Activated CD8-positive, alpha-beta memory T cell treated with anti-CD3 and anti-CD28 coated beads, Interleukin-2, amount 50 U/mL, for 4 hours (primary cell): ENCODE results near the gene EPGN.

Experiments used
- DNase-seq: peaks from one replicate; pipeline ENCODE4 v3.0.0-alpha.2; 2020

Gene EPGN, protein sequence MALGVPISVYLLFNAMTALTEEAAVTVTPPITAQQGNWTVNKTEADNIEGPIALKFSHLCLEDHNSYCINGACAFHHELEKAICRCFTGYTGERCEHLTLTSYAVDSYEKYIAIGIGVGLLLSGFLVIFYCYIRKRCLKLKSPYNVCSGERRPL

DNA sequence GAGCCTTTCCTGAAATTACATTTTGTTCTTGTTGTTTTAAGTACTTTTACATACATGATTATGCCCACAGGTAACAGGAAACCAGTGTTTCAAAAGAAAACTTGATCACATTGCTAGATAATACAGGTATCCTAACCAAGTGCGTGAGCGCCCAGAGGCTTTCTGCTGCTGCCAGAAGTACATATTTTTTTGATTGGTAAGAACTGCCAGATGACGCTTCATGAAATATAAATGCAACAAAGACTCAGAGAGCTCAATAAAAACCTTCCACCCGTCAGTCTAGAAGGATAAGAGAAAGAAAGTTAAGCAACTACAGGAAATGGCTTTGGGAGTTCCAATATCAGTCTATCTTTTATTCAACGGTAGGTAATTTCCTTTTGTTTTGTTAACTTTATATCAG lies at the start of gene EPGN:
TSS of gene EPGN (plus strand) at position 256 of the 400 bp plus-strand sequence. CDS start at position 320, 64 bp downstream.
- no peak for DNase-seq

DNA sequence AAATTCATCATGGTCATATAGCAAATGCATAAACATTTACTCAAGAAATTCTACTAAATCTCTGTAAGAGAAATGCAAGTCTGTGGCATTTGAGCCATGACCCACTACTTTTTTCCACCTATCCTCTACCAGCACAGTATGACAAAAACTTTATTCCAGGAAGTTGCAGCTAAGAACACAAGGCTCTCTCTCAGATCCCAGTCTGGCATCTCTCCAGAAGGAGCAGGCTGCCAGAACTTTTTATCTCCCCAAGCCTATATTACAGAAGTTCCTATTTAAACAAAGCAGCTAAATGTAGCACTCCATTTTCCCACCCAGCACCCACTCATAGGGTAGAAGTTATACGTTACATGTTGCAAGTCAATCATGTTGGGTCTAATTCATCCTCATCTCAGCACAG lies 49.3 kb upstream of the EPGN start:
- no peak for DNase-seq

DNA sequence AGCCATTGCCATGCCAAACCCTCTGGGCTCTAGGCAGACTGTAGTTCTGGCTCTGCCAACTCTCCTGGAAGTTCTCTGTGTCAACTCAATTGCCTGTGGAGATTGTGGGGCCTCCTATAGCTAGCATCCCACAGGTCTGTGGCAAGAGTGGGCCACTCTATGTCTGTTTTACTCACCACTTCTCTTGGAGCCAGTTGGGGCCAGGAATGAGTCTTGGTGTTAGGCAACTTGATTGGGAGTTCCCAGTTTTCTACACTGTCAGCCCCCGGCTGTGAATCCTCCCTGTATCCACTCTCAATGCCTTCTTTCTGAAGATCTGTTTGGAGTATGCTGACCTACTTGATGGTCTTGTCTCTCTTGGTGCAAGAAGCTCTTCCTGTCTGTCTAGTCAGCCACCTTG lies 48.2 kb upstream of the EPGN start:
- DNase-seq: no peak

DNA sequence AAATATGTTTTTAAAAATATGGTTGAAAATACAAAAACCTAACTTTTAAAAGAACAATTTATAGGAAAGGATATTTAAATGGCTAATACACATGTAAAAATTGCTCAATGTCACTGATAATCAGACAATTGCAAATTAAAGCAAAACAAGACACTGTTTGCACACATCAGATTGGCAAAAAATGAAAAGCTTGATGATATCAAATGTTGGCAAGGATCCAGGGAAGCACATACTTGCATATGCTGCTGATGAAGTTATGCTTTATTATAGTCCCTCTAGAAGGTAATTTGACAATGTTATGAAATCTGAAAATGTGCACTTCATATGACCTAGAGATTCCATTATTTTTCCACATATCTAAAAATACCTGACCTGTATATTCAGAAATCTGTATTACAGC lies 45.7 kb upstream of the EPGN start:
- no peak for DNase-seq

DNA sequence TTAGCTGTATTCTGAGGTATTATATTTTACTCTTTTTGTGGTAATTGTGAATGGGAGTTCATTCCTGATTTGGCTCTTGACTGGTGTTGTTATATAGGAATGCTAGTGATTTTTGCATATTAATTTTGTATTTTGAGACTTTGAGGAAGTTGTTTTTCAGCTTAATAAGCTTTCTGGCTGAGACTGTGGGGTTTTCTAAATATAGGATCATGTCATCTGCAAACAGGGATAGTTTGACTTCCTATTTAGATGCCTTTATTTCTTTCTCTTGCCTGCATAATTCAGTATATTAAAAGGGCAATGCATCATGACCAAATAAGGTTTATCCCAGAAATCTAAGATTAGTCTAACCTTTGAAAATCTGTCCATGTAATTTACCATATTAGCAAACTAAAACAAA lies 44.7 kb upstream of the EPGN start:
- no peak for DNase-seq

DNA sequence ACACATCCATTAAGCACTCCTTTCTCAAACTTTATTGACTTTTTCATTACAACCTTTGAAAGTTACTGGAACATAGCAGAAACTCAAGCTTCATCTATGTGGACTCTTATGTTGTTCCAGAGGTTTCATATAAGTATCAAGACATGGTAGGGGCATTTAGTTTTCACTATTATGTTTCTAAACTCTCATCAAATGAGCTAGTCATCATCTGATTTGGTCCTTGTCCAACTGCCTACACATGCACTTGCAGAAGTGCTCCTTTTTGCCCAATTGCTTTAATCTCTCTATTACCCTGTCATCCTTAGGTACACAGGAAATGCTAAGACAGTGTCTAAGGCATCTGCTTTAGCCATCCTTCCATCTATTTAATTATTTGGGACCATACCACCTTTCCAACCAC lies 42.2 kb upstream of the EPGN start:
- no peak for DNase-seq

DNA sequence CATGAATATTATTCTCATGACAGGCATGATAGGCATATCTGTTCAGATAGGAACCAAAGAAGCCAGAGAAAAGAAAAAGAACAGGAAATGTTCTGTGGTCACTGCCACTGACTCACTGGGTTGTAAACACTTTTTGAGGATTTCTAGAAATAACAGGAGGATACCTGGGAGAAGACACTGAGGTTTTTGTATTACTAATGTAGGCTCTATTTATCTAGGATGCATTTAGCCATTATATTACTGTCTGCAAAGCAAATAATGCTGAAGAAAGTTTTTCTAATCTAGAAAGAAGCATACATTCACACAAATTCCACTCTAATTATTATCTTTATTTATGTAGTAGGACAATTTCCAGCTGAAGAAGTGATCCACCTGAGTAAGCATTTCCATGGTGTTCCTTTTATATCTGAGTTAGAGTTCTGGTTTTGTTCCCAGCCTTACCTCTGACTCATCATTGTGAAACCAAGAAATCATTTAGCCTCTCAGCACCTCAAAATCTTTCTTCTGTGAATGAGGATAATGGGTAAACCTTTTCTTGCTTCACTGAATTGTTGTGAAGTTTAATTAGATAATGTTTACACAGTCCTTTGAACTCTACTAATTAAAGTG lies 40.2 kb upstream of the EPGN start:
- DNase-seq: no peak

DNA sequence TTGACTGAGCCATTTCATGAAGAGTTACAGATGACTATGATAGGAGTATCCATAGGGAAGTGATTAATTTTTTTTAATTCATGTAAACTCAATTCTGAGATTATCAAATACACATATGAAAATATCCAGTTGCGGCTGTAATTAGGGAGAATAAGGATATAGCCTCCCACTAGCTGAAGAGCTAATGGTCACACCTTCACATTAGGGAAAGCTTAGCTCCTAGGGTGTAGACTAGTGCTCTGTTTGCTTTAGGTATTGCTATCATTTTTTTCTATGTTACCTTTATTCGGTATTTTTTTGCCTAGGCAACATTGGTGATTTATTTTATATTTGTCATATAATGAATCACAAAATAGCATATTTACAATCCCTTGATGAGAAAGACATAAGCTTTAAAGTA lies 39.6 kb upstream of the EPGN start:
- DNase-seq: no peak

DNA sequence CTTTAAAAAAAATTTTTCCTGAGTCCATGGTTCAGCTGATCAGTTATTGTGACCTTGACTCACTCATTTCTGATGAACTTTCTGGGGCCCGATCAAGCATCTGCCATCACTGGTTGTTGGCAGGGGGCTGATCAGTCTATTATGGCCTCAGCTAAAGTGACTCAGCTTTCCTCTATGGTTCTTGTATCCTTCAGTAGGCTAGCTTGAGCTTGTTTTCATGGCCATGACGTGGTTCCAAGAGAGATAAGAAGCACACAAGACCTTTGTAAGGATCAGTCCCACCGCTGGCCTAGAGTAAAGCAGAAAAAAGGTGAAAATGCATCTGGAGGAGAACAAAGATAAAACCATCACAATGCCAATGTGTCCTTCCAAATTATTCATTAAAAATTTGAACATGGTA lies 29.8 kb upstream of the EPGN start:
- no peak for DNase-seq

DNA sequence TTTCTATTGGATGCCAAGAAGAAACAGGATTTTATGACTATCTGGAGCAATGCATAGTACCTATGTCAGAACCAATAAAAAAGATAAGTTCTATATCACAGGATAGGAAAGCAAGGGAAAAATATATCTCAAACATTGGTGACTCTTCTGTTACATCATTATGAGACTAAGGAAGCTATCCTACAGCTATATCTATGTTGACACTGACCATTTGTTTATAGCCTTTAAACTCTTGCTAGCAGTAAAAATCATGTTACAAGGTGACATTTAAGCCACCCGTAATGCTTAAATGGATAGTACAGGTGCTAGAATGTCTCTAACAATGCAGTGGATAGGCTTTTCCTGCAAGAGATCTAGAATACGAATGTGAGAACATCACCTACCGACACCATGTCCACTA lies 28.6 kb upstream of the EPGN start:
- no peak for DNase-seq

DNA sequence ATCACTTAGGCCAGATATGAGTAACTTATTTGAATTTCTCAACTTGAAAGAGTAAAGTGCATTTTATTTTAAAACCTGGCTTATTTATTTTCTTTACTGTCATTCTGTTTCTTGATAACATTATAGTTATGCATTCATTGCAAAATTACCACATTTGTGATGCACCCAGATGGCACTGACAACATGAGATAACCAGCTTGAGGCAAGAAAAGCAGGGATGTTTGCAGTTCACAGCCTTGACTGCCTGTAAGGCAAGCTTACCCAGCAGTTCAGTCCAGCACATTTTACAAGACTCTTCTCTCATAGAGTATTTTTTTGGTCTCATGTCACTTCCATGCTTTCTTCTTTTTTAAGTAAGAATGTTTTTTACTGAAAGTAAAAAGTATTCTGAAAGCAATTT lies 25.3 kb upstream of the EPGN start:
- no peak for DNase-seq

DNA sequence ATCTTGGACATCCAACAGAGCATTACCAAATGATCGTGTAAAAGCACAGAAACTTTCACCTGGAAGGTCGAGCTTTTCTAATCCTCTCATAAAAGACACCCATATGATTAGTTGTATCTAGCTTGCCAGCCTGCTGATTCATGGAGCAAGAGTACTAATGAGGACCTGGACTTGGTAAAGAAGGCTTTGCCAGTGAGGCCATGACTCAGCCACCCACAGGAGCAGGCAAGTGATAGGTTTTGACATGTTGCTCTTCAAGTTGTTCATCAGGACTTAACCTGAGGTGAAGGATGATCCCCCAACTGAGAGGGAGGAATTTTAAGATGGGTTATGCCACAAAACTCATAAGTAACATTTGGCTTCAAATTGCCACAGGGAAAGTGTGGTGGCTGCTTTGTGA lies 24.7 kb upstream of the EPGN start:
- DNase-seq: no peak

DNA sequence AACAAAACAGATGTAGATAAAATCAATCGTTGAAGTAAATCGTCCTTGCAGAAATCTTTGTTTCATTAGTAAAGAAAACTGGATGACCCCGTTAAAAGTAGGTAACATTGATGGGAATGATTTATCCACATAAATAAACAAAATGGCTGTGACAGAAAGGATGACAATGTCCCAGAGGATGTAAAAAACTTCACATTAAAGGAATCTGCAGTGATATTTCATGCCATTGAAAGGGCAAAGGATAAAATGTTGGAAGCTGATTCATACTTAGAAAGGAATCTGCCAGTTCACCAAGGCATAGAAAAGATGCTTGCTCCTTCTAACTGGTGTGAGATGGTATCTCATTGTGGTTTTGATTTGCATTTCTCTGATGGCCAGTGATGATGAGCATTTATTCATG lies 24.2 kb upstream of the EPGN start:
- DNase-seq: no peak

DNA sequence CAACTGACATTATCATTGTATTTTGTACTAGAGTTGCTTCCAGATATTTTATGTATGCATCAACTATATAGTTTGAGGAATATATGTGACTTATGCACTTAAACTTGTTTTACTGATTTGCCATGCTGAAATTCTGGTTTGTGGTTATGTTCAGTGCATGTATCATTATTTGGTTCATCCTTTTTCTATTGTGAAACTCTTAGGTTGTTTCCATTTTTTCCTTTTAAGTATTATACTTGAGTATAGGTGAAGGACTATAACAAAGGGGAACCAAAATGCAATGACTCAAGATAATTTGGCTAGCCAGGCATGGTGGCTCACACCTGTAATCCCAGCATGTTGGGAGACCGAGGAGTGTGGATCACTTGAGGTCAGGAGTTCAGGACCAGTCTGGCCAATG lies 21.1 kb upstream of the EPGN start:
- no peak for DNase-seq

DNA sequence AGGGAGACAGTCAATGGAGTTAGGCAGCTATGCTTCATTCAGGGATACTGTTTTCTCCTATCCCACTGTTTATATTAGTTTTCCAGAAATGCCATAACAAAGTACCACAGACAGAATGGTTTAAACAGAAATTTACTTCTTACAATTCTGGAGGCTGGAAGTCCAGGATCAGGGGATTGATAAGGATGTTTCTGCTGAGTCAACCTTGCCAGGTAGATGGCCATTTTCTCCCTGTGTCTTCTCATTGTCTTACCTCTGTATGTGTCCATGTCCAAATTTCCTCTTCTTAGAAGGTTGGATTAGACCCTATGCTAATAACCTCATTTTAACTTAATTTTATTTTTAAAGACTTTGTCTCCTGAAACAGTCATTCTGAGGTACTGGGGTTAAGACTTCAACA lies 20.5 kb upstream of the EPGN start:
- no peak for DNase-seq

DNA sequence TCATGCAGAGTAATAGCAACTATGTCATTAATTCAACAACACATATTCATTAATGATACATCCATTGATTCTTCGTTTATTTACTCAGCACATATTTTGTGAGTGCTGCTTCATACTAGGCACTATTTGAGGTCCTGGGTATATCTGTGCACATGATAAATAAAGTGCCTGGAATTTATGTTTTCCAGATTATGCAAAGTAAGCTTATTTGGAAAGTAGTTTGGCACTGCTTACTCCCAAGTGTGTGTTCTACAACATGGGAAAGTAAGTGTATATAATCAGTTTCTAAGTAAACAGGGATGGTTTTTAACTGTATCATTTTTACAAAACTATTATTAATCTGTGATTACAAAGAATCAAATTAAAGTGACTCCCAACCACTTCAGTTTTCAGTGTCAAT lies 16.8 kb upstream of the EPGN start:
- DNase-seq: no peak

DNA sequence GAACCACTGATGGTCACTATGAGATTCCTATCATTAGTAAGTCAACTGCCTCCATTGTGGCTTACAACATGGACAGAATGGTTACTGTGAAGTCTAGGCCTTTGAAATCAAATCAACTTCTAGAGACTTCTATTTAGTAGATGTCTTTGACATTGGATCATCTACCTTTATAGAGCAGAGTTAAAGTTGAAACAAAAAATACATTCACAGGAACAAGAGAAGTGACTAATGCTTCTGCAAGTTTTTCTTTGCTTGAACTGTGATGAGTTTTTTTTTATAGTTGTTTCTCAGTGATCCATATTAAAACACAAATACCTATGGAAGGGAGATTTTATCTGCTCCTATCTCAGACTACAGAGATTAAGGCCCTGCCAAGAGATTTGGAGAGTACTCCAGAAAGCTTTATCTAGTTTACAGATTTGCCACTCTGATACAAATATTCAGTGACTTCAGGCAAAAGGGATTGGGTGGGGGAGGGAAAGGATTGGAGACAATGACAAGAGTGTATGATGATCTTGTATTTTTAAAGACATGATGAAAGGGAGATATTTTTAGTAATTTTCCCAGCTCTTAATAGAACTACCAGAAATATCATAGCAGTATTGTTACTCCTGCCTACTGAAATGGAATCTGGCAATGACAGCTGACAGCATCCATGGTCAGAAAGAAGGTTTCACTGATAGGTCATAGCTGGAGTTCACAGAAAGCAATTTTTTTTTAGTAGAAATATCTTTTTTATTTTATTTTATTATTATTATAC lies 16.0 kb upstream of the EPGN start:
- DNase-seq: no peak

DNA sequence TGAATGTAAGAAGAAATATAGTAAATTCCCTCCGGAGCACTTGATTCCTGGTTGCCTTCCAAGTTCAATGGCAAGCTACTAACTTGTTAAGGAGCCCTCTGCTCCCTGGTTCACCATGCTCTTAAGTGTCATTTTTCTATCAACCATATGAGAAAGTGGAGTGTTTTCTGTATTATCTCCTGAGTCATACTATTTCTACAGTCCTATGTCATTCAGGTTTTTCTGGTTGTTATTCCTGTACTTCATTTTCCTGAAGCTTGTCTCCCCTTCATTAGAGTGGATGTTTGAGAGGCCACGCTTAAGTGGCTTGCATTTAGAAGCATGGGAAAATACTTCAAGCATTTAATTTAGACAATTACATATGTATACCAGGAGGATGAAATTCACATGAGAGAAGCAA lies 14.7 kb upstream of the EPGN start:
- no peak for DNase-seq

DNA sequence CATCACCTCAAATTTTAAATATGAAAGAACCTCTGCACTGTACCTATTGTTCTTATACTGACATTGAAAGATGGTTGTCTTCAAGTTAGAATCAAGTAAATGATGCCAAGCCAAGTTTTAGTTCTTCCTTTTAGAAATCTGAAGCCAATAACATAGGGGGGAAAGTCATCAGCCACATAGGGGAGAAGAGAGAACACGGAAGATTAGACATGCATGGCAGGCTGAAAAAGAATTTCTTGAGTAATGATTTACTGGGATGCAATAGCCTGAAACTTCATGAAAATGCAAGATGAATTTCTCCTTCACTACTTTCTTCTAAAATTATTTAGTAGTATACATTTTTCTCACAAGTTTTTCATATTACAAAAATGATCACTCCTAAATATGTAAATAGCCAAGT lies 13.6 kb upstream of the EPGN start:
- no peak for DNase-seq

DNA sequence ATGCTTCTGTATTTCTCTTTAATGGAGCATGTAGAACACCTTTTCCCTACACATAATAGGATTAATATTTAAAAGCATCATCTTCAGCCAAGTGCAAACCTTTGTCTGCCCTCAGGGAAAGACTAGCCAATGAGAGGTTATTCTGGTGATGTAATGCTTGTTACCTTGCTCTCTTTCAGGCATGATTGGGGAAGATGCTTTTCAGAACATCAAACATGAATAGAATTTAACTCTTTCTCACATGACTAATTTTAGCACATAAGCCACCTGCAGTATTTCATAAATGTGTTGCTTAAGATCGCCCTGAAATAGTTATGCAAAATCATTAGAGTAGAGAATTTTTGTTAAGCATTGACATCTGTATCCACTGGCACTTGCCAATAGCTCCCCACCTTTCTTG lies 10.7 kb upstream of the EPGN start:
- no peak for DNase-seq

DNA sequence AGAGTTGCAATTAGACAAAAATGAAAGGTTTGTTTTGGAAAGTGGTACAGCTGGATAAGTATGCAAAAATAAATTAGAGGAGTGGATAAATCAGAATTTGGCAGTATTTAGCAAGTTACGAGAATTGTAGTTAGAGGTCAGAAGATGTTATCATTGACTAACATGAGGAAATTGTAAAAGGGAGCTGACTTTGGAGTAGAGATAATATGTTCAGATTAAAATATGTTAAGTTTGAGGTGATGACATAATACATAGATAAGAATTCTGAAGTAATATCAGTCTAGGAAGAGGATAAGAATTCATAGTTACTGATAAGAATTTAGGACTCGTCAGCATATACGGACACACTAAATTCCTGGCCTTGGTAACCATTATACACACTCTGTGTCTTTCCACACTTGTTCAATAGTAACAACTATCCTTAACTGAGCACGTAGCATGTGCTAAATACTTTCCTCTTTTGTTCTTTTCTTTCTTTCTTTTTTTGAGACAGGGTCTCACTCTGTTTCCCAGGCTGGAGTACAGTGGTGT lies 4.1 kb upstream of the EPGN start:
- no peak for DNase-seq

DNA sequence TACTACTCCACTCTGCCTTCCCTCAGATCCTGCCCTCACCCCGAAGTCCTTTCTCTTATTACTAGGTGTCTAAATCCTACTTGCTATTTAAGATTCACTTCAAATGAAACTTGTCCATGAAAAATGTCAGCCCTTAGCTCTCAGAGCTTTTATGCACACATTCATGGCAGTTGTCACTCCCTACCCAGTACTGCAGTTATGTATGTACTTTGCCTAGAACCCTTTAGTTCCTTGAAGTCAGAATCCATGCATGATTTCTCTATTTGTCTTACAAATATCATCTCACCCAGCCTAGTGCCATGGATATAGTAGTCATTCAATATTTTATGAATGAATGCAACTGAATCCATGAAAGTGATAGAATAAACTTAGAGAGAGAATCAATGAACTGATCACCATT lies 3.3 kb upstream of the EPGN start:
- DNase-seq: no peak

DNA sequence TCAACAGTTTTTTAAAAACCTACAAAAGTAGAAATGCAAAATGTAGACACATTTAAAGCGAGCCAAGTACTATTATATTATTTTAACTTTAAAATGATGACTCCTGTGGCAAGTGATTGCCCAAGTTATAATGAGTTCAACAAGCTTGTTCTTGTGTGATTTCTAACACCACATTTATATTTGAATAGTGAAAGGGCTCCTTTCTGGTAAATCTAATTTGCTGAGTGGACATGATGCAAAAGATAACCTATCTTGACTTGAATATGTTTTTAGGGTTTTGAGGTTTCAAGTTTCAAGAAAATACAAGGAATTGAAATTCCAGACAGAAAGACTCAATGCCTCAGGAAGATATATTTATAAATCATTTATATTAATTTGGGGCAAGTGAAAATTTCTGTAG lies 1.1 kb upstream of the EPGN start:
- no peak for DNase-seq

DNA sequence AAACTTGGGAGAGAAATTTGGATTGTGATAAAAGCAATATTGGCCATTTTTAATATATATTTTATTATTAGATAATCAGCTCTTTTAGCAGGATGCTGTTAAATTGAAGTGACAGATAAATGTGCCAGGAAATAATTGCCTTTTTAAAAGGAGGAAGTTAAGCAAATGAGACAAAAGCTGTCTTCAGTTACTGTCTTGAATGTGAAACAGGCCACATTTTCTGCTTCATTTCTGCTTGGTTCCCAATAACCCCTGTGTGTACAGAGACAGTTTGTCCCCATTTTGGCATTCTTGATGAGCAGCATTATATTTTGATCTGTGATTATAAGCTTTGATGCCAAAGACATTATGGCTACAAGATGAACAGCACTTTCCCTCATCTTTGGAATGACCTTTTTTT lies 953 bp downstream of the EPGN start:
- no peak for DNase-seq
